Cardiac fibroblast (primary cell): ENCODE measurements around the gene SLC12A3.

Source experiments
- DNase-seq, 2 donors: peaks; one replicate each; pipeline versions ENCODE4 v3.0.0 to v3.0.0-alpha.2; 2010; ENCODE audit warnings: low read depth in 2 of 2
- H3K4me3 ChIP-seq, 2 donors: replicated peaks in 1 of 2; 1 replicate in 1 of 2; 2 replicates in 1 of 2; pipeline ENCODE4 v1.5.1; 2011; ENCODE audit warnings: low read depth in 2 of 2, low read length in 2 of 2, mild to moderate bottlenecking in 2 of 2, moderate library complexity in 1 of 2
- TF ChIP-seq, protein P1 (sequence below): IDR thresholded peaks from one replicate; pipeline ENCODE4 v1.5.1; 2011; ENCODE audit warnings: low read depth, mild to moderate bottlenecking, low read length, inconsistent platforms

Gene SLC12A3

DNA sequence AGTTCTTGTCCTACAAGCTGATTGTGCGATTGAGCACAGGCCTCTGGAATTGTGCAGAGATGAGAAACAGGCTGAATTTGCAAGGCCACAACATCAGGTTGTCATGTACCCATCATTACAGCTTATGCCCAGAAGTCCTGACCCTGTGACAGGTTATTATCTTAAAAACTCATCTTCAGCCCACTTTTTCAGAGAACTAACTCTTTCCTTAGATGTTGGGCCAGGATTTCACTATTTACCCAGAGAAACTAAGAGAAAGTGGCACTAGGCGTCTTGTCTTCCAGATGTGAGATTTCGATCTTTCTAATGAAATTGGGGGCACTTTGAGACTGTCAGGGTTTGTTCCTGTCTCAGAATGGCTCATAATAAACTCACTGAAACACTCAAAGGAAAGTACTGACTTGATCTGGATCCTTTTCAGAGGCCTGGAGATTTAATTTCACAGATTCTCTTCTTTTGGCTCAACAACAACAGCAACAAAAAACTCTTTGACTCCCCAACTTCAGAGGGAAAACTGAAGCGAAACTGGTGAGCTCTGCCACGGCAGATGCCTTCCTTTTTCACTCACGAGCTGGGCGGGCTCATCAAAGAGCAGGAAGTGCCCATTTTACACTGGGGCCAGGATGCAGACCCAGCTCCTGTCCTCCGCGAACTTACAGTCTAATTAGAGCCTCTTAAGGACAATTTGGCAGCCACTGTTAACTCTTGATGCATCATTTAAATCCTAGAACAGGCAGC, 17.7 kb upstream of the SLC12A3 start:
- H3K4me3 ChIP-seq = no peak overlapping the region
- TF ChIP-seq, protein P1, sequence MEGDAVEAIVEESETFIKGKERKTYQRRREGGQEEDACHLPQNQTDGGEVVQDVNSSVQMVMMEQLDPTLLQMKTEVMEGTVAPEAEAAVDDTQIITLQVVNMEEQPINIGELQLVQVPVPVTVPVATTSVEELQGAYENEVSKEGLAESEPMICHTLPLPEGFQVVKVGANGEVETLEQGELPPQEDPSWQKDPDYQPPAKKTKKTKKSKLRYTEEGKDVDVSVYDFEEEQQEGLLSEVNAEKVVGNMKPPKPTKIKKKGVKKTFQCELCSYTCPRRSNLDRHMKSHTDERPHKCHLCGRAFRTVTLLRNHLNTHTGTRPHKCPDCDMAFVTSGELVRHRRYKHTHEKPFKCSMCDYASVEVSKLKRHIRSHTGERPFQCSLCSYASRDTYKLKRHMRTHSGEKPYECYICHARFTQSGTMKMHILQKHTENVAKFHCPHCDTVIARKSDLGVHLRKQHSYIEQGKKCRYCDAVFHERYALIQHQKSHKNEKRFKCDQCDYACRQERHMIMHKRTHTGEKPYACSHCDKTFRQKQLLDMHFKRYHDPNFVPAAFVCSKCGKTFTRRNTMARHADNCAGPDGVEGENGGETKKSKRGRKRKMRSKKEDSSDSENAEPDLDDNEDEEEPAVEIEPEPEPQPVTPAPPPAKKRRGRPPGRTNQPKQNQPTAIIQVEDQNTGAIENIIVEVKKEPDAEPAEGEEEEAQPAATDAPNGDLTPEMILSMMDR = no peak
- peak; percentile 5 to 16 for DNase-seq

DNA sequence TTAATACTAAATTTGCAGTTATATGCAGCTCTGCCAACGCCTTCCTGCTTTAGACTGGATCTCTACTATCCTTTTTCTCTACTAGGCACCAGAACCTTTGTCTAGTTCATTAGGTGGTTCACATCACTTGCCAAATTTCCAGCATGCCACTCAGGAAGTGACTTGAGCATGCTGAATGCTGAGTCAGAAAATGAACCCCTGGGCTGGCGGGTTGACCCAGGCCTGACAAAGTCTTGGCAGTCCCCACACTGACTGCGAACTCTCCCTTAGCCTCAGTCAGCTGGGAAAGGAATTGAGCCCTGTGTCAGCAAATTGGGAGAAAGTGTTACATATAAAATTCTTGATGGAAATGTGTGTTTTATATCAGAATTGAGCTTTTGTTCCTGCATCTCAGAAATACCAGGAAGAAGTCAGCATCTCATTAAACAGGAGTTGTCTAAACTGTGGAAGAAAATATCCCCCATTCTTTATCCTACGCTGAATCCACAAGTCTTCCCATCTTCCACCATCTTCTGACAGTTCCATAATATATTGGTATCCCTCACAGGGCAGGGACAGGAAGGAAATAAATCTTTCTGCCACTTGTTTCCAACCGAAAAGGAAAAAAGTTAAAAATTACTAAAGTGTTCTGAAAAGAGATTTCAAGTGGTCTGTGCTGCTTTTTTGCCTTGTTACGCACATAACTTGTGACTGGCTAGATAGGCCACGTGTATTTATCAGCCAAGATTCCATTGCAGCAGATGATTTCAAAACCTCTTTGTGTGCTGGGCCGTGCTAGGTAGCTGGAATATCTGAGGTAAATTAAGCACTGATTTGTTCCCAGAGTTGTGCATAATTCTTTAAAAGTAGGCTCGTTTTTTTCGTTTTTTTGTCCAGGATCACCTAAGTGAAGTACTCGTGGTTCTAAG, 16.7 kb upstream of the SLC12A3 start:
- no peak overlapping the region for H3K4me3 ChIP-seq
- TF ChIP-seq, protein P1 = no peak
- DNase-seq = peak; percentile 78 to 84

DNA sequence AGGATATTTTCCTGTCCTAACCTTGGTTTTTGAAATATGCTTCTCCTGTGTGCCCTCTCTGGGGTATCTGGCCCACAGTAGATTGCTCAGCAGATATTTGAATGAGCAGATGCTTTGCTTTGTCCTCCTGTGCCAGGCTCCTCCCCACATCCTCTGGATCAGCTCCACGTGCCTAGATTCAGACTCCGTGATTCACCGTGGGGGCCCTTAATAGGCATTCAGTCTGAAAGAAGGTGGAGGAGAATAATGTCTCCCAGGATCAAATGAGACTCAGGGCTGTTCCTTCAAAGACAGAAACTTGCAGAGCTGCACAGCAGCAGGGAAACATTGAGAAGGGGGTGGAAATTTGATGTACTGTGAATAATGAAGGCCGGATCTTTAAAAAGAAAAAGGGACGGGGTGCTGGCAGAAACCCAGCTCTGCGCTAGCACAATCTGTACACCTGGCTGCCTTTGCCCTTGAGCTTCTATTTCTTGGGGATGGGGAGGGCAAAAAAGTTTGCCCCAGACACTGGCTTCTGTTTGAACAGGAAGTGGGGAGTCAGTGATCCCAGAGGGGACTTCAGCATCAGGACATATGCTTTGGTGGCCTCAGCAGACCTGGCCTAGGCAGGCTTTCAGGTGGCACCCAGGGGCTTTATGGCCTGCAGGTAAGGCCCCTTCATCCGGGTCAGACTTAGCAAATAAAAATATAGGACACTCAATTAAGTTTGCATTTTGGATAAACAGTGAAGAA, 15.9 kb upstream of the SLC12A3 start:
- H3K4me3 ChIP-seq = no peak overlapping the region
- TF ChIP-seq, protein P1 = no peak
- peak; percentile 62 to 82 for DNase-seq

DNA sequence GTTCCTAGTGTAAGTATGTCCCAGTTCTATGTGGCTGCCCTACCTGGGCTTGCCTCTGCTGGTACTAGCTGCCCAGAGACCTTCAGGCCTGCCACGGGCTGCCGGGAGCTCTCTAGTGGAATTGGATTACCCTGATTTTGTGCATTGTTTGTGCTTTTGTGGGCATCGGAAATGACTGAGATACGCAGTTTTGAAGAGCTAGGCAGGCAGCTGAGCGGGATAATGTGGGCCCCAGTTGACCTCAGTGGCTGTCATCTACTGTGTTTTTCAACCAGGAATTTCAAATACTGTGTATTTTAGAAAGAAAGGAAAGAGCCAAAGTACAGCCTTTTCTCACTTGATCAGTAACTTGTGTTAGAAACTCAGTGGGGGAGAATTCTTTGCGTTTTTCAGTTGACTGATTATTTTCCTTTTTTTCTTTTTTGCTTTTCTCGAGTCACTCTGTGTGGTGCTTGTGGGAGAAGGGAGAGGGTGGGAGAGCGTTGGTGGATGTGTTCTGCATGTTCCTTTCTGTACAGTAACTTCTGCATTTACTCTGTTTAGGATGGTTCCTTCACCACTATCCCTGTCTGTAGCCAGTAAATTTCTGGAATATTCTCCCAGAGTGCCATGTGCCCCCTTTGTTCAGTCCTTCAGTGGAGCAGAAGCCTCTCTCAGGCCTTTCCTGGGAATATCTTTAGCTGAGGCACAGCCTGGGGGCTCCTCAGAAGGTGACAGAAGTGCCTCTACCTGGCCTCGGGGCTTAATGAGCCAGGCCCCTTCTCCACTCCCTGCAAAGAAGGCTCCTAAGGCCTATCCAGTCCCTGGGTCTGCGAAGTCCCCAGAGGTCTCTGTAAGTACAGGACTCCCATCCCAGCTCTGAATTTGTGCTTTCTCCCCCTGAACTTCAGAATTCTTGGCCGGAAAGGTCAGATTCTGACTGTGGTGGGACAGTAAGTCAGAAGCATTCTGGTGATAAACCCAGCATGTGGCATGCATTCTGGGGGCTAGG, 15.0 kb upstream of the SLC12A3 start:
- TF ChIP-seq, protein P1 = no peak
- H3K4me3 ChIP-seq = no peak overlapping the region
- DNase-seq = peak in 1 of 2 donors; percentile 59

DNA sequence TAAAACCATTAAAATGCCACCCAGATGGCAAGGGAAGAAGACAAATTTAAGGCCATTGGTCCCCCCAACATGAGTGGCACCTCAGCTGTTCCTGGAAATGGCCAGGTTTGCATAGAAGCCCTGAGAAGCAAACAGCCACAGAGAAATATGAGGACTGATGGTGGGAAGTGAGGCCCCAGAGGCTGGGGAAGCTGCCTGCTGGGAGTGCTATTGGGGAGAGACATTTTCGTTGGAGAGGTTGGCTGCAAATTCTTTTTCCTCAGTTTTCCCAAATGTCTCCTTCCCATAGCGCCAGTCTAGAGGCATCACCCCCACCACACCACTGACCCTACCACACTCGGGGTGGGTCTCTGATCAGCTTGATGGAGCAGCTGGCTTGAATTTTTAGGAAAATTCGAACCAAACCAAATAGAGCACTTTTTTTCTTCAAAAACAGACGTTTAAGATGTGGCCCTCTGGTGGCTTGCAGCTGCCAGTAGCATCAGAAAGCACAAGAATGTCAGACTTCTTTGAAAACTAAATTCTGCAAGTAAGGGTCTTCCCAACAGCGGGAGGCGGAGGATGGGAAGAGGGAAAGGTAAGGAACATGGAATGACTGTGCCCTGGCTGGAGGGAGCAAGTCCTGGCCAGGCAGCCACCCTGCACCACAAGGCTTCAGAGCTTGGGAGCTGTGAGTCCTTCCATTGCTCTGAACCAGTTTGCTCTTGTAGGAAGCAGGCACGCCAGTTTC, 13.2 kb upstream of the SLC12A3 start:
- peak; percentile 52 to 53 for DNase-seq
- H3K4me3 ChIP-seq = no peak overlapping the region
- TF ChIP-seq, protein P1 = peak; percentile 67
